IMR-90 (cell line): ENCODE data around the gene CDH13. TPM values are rescaled to one million over a fixed set of nuclear protein-coding genes. Genes with fewer than 3 reads are reported as not detected.

Experiments
- ATAC-seq: fragments of 200-7000 bp; cut with Tn5 transposase; 2 replicates; pipeline ENCODE4 v1.9.1; 2020; ENCODE audit warnings: low read depth, mild to moderate bottlenecking, moderate library complexity
- BruUV-seq: library from RNA; stranded (reverse); fragments of 400-500 nt; replicated peaks from 2 replicates; lab custom pipeline; 2021; lab: Mats Ljungman, UMichigan
- CTCF ChIA-PET: fragments of 300-600 bp; formaldehyde crosslinking; extraction: SDS; loops from one replicate; lab custom pipeline; 2021; ENCODE audit warnings: antibody characterized with exemption; lab: Yijun Ruan, JAX
- POLR2A ChIA-PET: fragments of 300-600 bp; sonication (Branson Sonifier 250); formaldehyde crosslinking; loops from one replicate; lab custom pipeline; 2022; ENCODE audit warnings: antibody characterized with exemption; ENCODE audit not compliant: unreplicated experiment; lab: Charles Lee
- DNase-seq: peaks from one replicate; pipeline ENCODE4 v3.0.0; 2013
- H2AFZ ChIP-seq: replicated peaks from 2 replicates; pipeline ENCODE3; 2013; ENCODE audit warnings: low read length, mild to moderate bottlenecking; ENCODE audit not compliant: poor library complexity
- H2AK5ac ChIP-seq: 2 replicates; pipeline ENCODE4 v1.6.1; 2013; ENCODE audit warnings: low read depth, low read length, inconsistent platforms
- H2AK9ac ChIP-seq: replicated peaks from 2 replicates; pipeline ENCODE3; 2013; ENCODE audit warnings: mild to moderate bottlenecking, low read depth, low read length, moderate library complexity; ENCODE audit not compliant: poor library complexity
- H2BK120ac ChIP-seq: 2 replicates; pipeline ENCODE4 v1.6.1; 2013; ENCODE audit warnings: low read depth, low read length, inconsistent platforms
- H2BK15ac ChIP-seq: 3 replicates; pipeline ENCODE4 v1.6.1; 2013; ENCODE audit warnings: low read depth, low read length, inconsistent platforms
- H2BK20ac ChIP-seq: 2 replicates; pipeline ENCODE4 v1.6.1; 2013; ENCODE audit warnings: low read depth, mild to moderate bottlenecking, inconsistent platforms, low read length, moderate library complexity
- H2BK5ac ChIP-seq: 2 replicates; pipeline ENCODE4 v1.6.1; 2013; ENCODE audit warnings: mild to moderate bottlenecking, low read depth, low read length, inconsistent platforms; ENCODE audit not compliant: poor library complexity, severe bottlenecking
- H3K14ac ChIP-seq: replicated peaks from 2 replicates; pipeline ENCODE4 v1.6.1; 2013; ENCODE audit warnings: low read depth, low read length, inconsistent platforms
- H3K18ac ChIP-seq: 2 replicates; pipeline ENCODE4 v1.6.1; 2013; ENCODE audit warnings: low read depth, low read length, control low read depth
- H3K23ac ChIP-seq: 2 replicates; pipeline ENCODE4 v1.6.1; 2013; ENCODE audit warnings: low read depth, low read length, inconsistent platforms
- H3K27ac ChIP-seq: 2 replicates; pipeline ENCODE4 v1.5.1; 2013; ENCODE audit warnings: mild to moderate bottlenecking, control low read depth, low read length; ENCODE audit not compliant: insufficient read depth
- H3K27me3 ChIP-seq: 2 replicates; pipeline ENCODE4 v1.6.1; 2013; ENCODE audit warnings: low read length; ENCODE audit not compliant: control insufficient read depth, insufficient read depth
- H3K36me3 ChIP-seq: 2 replicates; pipeline ENCODE4 v1.6.1; 2013; ENCODE audit warnings: low read length, mixed read lengths; ENCODE audit not compliant: control insufficient read depth, insufficient read depth
- H3K4ac ChIP-seq: 2 replicates; pipeline ENCODE4 v1.6.1; 2013; ENCODE audit warnings: low read depth, low read length, inconsistent platforms
- H3K4me1 ChIP-seq: 2 replicates; pipeline ENCODE4 v1.6.1; 2013; ENCODE audit warnings: low read length, mixed read lengths; ENCODE audit not compliant: control insufficient read depth, insufficient read depth
- H3K4me2 ChIP-seq: 2 replicates; pipeline ENCODE4 v1.6.1; 2013; ENCODE audit warnings: low read depth, mild to moderate bottlenecking, control low read depth, low read length, moderate library complexity
- H3K4me3 ChIP-seq: 2 replicates; pipeline ENCODE4 v1.5.1; 2013; ENCODE audit warnings: low read depth, mild to moderate bottlenecking, control low read depth, low read length, moderate library complexity; ENCODE audit not compliant: insufficient read depth
- H3K56ac ChIP-seq: 2 replicates; pipeline ENCODE4 v1.6.1; 2013; ENCODE audit warnings: low read length, inconsistent platforms; ENCODE audit not compliant: insufficient read depth; ENCODE audit errors: extremely low read depth
- H3K79me1 ChIP-seq, 2 experiments: 2 replicates each; pipeline ENCODE4 v1.6.1; 2013; ENCODE audit warnings: low read length in 2 of 2, inconsistent platforms in 1 of 2, low read depth in 1 of 2
- H3K9ac ChIP-seq: 2 replicates; pipeline ENCODE4 v1.6.1; 2013; ENCODE audit warnings: low read depth, low read length, control low read depth
- H3K9me1 ChIP-seq: 2 replicates; pipeline ENCODE4 v1.6.1; 2013; ENCODE audit warnings: low read length, inconsistent platforms; ENCODE audit not compliant: insufficient read depth
- H3K9me3 ChIP-seq: 2 replicates; pipeline ENCODE4 v1.6.1; 2013; ENCODE audit warnings: low read length; ENCODE audit not compliant: control insufficient read depth, insufficient read depth
- H4K20me1 ChIP-seq: 2 replicates; pipeline ENCODE4 v1.6.1; 2013; ENCODE audit warnings: low read length, inconsistent platforms; ENCODE audit not compliant: insufficient read depth
- H4K5ac ChIP-seq: 2 replicates; pipeline ENCODE4 v1.6.1; 2013; ENCODE audit warnings: mild to moderate bottlenecking, low read depth, low read length, control low read depth
- H4K8ac ChIP-seq, 2 experiments: 2 replicates each; pipeline ENCODE4 v1.6.1; 2013; ENCODE audit warnings: low read depth in 2 of 2, low read length in 2 of 2, control low read depth in 1 of 2, inconsistent platforms in 1 of 2
- H4K91ac ChIP-seq: 2 replicates; pipeline ENCODE4 v1.6.1; 2013; ENCODE audit warnings: low read depth, low read length, inconsistent platforms; ENCODE audit not compliant: insufficient read depth
- MAFK ChIP-seq: IDR thresholded peaks from 2 replicates; pipeline ENCODE4 v1.6.1; 2012; ENCODE audit warnings: low read depth, low read length, improper control_type of control experiment
- MAZ ChIP-seq: IDR thresholded peaks from 2 replicates; pipeline ENCODE4 v1.6.1; 2012; ENCODE audit warnings: low read depth, mild to moderate bottlenecking, low read length, improper control_type of control experiment, moderate library complexity, borderline replicate concordance
- RAD21 ChIP-seq: IDR thresholded peaks from 2 replicates; pipeline ENCODE4 v1.6.1; 2012; ENCODE audit warnings: low read length, improper control_type of control experiment
- WGBS, 2 experiments: methylation state at CpG; one replicate each; pipeline versions ENCODE4 v1.1.5 to v1.1.7; 2013; ENCODE audit warnings: missing lambda C conversion rate in 2 of 2; ENCODE audit not compliant: insufficient read length in 1 of 2; ENCODE audit errors: extremely low coverage in 2 of 2; 5-methylcytosine and 5-hydroxymethylcytosine counted together
- dilution Hi-C: fragments of 300-500 bp; cut with HindIII; formaldehyde crosslinking; loops from one replicate; pipeline ENCODE4 v1.14.3; 2018; ENCODE audit warnings: low sequenced_read_pairs; ENCODE audit not compliant: unreplicated experiment
- in situ Hi-C: fragments of 300-500 bp; cut with MboI; formaldehyde crosslinking; loops from 3 replicates; pipeline ENCODE4 v1.14.3; 2019; ENCODE audit warnings: low sequenced_read_pairs, inconsistent platforms, mixed read lengths
- intact Hi-C: fragments of 100-400 bp; cut with micrococcal nuclease; formaldehyde crosslinking; loops from 2 replicates; pipeline ENCODE4 v1.10.0; 2022
- polyA plus RNA-seq, 3 experiments: library from polyadenylated mRNA; depleted of rRNA; stranded (reverse); fragments of >200 nt; gene quantifications; 2 replicates each; pipeline ENCODE4 v1.2.3, GENCODE V29; 2012; ENCODE audit warnings: low replicate concordance in 1 of 3
- total RNA-seq: library from RNA; depleted of rRNA; stranded (reverse); fragments of >200 nt; gene quantifications from 2 replicates; pipeline ENCODE4 v1.2.3, GENCODE V29; 2012

Gene CDH13
- total and polyA plus RNA-seq, 2 of the 4 experiments (the other 2 are of a cell fraction) = 61.6 to 74.7 TPM

- Histone ChIP-seq H3K4me3 (no peak overlapping the region), H2BK5ac (no peak overlapping the region), H3K9ac (no peak overlapping the region), H2AK5ac (no peak overlapping the region), H3K56ac (no peak overlapping the region), H4K20me1 (no peaks in the 10 kb centered on the region), H3K4me2 (no peak overlapping the region), H3K18ac (no peak overlapping the region), H4K91ac (no peak overlapping the region), H2BK20ac (no peak overlapping the region), H3K9me1 (no peaks in the 10 kb centered on the region), H3K27me3 (no peaks in the 10 kb centered on the region), H2AFZ (no peak overlapping the region), H4K5ac (no peak overlapping the region), H3K4me1 (no peaks in the 10 kb centered on the region), H3K4ac (no peak overlapping the region), H3K79me1 (no peaks in the 10 kb centered on the region), H2AK9ac (no peak overlapping the region), H3K27ac (no peak overlapping the region), H3K23ac (no peak overlapping the region), H3K36me3 (no peaks in the 10 kb centered on the region), H2BK120ac (no peak overlapping the region), H4K8ac (no peak overlapping the region), H2BK15ac (no peak overlapping the region), H3K9me3 (no peaks in the 10 kb centered on the region), H3K14ac (no peak overlapping the region)
- ChIA-PET CTCF (no interaction called here), POLR2A (no interaction called here)
- in situ Hi-C loops (no loop called here), intact Hi-C loops (no loop called here), dilution Hi-C loops (no loop called here)
- no peak for DNase-seq
- BruUV-seq = no TSS peak
- WGBS, 2 experiments = no CpG with 5 or more reads among the region's 9 CpGs
- TF ChIP-seq MAFK (peak; percentile 99), RAD21 (no peak), MAZ (no peak)
- ATAC-seq = no peak
Observed at GRCh38 chr16:83633286-83633685, 1006.5 kb downstream of the CDH13 start.
